GM18951 (cell line): Measurements from ENCODE around the gene WIPI1.

Source experiments
- POLR2A ChIP-seq: IDR thresholded peaks from 4 replicates; pipeline ENCODE4 v1.6.1; 2011; ENCODE audit warnings: mild to moderate bottlenecking; ENCODE audit not compliant: insufficient read length, insufficient read depth; ENCODE audit errors: extremely low read depth
- in situ Hi-C: fragments of 300-500 bp; cut with MboI; formaldehyde crosslinking; loops from one replicate; pipeline ENCODE4 v1.12.0; 2022; ENCODE audit warnings: low sequenced_read_pairs, mixed read lengths, inconsistent platforms; ENCODE audit not compliant: unreplicated experiment

WIPI1 gene

DNA sequence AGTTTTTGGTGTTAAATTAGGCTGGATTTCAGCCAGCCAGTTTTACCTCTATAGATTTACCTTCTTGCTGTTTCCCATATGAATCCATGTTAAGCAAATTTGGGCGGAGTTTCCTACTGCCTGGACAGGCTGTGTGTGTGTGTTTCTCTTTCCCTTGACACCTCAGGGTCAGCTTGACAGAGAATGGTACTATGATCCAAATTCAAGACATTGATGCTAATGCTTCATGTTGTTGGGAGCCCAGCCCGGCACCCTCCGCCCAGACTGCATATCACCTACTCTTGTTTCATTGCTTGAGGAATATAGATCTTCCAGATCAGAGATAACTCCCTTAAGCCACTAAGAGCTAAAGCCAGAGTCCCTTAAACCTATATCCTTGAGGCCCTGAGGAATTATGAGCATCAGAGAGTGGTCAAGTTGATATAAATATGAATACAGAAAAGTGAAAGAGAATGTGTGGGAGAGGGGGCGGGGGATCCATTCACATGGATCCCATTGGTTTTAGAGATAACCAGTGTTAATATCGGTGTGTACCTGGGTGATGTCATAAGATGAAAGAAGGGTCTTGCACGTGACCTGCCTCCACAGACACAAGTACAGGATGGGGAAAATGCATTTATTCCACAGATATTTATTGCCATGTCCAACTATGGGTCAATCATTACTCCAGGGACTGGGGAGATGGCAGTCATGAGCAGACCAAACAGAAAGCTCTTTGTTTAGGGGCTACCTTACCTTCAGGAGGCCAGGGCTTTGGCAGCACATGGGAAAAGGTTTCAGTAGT lies 69.7 kb downstream of the WIPI1 start:
- in situ Hi-C loops, result no loop called here
- no peak for TF ChIP-seq POLR2A

DNA sequence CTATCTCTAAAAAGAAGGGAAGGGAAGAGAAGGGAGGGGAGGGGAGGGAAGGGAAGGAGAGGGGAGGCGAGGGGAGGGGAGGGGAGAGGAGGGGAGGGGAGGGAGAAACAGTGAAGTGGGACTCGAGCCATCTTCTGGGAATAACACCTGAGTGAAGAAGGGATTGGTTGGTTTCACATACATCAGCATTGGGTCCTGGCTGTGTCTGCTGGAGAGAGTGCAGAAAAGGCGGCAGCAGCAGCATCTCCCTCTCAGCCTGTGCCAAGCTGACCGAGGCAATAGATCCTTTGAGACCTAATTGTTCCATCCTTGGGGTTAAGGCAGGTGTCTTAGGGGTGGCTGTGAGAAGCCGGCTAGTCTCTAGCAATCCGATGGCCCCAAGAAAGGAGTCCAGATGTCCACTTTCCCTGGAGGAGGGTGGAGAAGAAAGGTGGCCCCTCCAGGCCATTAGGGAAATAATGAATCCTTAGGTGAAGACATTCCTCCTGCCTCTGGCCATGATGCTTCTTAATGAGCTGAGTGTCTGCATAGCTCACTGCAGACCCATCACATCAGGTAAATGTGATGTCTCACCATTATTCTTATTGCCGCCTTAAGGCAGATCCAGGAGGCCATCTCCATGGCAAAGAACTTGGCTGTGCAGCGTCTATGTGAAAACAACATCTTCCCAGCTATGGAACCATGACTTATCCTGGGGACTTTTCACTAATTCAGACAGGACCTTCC lies 71.6 kb downstream of the WIPI1 start:
- in situ Hi-C loops, result no loop called here
- no peak for TF ChIP-seq POLR2A

DNA sequence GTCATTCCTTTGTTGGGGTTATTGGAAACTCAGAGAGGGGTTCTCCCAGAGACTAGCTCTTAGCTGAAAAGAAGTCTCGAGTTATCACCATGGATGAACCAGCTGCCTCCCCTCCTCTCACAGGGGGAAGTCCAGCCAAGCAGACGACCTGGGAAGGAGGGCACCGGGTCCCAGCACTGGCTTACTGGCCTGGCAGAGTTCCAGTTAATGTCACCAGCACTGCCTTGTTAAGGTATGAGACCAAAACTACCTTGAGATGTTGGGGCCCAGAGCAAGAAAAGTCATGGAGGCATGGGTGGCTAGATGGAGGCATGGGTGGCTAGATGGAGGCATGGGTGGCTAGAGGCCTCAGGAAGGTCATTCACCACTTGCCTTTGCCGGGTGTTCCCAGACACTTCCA lies 72.4 kb downstream of the WIPI1 start:
- in situ Hi-C loops, result no loop called here
- TF ChIP-seq POLR2A, result no peak

DNA sequence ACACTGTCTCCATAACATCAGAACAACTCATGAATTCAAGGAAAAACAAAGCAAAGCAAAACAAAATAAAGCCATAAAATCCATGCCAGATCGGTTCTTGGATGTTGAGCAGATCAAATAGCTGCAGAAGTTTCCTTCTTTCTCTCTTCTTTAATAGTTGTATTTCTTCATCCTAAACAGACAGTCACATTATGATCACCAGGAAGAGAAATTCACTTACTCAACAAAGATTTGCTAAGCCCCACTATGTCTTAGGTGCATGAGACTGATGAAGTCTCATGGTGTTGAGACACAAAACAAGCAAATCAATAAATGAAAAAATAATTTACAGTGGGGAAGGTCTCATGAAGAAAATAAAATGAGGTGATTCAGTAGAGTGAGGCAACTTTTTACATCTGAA lies 72.8 kb downstream of the WIPI1 start:
- in situ Hi-C loops, result no loop called here
- no peak for TF ChIP-seq POLR2A

DNA sequence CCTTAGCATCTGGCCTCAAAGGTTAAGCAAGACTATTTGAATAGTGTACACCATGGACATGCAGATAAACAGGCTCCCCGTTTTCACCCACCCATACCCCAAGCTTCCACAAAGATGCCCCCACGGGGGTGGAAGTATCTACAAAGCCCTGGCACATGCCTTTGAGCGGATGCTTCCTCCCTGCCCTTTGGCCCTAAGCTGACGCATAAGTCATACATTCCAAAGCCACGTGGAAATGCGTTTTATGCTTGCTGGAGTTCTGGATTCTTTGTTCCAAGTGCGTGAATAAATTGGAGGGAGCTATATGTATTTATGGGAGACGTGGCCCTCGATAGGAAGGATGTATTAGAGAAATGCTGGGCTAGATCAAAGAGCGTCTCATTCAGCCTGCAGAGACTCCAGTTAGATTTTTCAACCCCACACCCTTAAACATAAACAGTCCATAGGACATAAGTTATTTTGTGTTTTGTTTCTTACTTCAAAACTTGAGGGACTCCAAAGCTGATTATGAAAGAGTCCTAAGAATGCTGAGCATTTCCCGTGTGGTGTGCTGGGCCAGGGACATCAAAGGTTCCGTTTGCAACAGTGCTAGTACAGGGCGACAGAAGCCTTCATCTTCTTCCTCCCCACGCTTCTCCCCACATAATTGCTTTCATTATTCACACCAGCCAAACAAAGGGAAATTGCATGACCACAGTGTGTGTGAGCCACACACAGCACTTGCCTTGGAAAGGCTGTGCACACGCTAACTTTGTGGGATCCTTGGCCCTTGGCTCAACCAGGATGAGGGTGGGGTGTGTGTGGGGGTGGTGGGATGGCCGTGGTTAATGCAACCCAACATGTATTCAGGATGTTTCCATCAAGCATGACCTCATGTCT lies 73.6 kb downstream of the WIPI1 start:
- no peak for TF ChIP-seq POLR2A
- in situ Hi-C loops, result no loop called here

DNA sequence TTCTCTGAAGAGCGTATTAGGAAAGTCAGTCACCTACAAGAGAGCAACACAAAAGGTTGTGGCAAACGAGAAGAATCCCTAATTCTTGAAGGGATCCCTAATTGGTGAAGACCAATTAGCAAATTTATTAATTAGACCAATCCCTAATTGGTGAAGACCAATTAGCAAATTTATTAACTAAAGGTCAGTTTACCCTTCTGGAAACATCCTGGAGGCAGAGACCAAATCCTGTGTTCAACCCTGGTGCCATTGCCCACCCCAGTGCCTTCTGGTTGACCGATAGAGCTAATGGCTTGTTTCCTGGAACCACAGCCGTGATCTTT lies 74.2 kb downstream of the WIPI1 start:
- in situ Hi-C loops, result no loop called here
- TF ChIP-seq POLR2A, result no peak

DNA sequence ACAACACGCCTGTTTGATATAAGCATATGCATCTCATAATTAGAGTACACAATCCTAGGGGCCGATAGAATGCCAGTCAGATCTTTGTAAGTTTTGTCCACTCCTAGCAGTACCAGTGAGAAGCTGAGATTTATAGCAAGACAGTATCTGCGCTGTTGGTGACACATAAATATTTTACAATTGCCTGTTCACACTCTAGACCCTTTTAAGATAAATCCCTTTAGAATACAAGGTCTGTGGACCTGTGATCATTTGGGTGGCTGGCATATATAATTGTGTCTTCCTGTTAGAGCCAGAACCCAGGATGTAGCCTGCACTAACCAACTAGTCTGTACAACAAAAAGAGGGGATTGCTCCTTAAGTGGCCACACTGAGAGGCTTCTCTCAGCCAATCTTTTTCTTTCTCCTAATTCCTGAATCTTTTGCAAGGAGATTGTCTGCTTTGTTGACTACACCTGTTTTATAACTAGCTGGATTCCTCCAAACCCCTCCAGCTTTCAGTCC lies 74.7 kb downstream of the WIPI1 start:
- in situ Hi-C loops, result no loop called here

DNA sequence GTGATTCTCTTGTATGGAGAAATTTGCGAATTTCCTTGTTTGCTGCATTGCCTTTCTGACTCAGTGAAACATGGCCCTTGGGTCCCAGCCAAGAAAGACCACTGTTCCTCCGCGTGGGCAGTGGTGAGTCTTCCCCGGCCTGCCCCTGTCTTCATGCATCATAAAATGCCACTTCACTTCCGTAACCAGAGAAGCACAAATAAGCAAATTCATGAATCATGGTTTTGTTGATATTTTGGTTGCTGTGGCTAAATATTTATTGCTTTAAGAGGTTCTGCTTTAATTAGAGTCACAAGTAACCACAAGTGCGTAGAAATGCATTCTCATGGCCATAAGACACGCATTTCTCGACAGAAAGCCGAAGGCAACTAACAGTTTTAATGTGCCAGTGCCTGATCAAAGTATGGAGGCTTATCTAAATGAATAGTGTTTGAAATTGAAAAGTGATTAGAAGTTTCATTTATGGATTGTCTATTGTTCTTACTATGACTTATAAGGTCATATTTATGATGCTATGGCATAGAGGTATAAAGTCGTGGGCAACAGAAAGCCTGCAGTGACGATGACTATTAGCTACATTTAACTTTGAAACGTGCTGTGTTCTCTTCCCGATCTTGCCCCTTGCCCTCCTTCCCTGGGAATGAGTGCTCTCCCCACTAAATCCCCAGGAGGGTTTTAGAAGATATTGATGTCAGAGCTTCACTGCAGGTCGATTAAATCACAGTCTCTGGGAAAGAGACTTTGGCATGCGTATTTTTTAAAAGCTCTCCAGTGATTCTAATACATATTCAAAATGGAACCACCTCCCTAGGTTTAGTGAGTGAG lies 76.0 kb downstream of the WIPI1 start:
- in situ Hi-C loops, result no loop called here
- no peak for TF ChIP-seq POLR2A

More for the DNA sequence above, 74.7 kb downstream of the WIPI1 start:
- no peak for TF ChIP-seq POLR2A

DNA sequence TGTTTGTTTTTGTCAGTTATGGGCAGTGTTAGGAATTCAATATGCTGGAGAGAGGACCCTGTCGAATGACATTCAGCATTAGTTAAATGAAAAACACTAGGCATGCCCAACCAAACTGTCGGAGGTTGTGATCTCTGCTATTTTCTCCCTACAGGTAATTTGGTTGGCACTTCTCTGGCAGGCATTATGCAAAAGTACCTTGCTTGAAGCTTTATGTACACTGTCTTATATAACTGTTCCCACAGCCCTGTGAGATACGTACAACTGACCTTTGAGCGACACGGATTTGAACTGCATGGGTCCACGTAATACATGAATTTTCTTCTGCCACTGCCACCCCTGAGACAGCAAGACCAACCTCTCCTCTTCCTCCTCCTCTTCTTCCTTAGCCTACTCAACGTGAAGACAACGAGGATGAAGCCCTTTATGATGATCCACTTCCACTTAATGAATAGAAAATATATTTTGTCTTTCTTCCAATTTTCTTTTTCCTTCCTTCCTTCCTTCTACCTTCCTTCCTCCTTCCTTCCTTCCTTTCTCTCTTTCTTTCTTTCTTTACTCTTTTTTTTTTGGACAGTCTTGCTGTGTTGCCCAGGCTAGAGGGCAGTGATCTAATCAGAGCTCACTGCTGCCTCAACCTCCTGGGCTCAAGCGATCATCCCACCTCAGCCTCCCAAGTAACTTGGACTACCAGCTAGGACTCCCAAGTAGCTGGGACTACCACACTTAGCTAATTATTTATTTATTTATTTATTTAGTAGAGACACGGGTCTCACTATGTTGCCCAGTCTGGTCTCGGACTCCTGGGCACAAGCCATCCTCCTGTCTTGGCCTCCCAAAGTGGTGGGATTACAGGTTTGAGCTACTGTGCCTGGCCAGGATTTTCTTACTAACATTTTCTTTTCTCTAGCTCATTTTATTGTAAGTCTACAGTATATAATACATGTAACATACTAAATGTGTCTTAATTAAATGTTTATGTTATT lies 77.3 kb downstream of the WIPI1 start:
- in situ Hi-C loops, result no loop called here

DNA sequence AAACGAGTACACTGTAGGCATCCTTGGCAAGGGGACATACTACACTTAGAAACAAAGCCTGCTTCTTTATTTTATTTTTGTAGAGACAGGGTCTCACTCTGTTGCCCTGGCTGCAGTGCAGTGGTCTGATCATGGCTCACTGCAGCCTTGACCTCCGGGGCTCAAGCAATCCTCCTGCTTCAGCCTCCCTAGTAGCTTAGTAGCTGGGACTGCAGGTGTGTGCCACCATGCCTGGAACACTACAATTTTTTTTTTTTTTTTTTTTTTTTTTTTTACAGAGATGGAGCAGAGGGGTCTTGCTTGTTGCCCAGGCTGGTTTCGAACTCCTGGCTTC lies 78.2 kb downstream of the WIPI1 start:
- TF ChIP-seq POLR2A, result no peak

More for the DNA sequence above, 77.3 kb downstream of the WIPI1 start:
- TF ChIP-seq POLR2A, result no peak

DNA sequence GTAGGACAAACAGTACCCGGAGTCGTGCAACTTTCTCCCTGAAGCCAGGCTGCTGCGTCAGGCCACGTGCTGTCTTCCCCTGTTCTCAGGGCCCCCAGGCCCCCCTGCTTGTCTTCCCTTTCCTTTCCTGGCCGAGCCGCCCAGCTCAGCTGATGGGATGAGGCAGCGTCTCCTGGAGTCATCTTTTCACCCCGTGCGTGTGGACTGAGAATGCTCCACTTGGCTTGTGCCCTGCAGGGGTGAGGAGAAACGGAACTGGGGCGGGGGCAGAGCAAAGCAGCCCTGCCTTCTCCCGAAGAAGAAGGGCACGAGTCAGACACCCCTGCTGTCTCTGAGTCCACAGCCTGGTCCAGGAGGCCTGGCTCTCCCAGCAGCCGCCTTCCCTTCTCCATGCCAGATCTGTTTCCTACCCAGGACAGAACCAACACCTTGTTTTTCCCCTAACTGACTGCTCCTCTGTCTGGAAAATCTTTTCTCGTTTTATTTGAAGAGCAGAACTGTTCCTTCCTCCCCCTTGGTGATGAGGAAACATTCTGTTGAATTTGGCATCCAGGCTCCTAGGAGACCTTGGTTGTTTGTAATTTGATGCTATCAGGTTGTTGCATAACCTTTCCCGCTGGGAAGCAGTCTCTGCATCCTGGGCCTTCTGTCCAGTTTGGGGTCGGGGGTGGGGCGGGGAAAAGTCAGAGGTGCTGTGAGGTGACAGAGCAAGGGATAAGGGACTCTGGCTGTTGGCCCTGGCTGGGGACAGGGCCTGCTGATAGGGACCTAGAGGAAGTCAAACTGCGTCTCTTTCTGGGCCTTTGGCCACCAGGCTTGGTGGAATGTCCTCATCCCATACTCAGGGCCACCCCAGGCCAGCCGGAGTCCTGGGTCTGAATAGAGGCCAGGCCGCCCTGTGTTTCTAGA lies 78.8 kb downstream of the WIPI1 start:
- in situ Hi-C loops, result no loop called here
- no peak for TF ChIP-seq POLR2A

More for the DNA sequence above, 78.2 kb downstream of the WIPI1 start:
- in situ Hi-C loops, result no loop called here
